ENCODE data around the gene CCR5. TPM values are rescaled to one million over a fixed set of nuclear protein-coding genes. Genes with fewer than 3 reads are reported as not detected.
"Not testable (repeated sequence)": the region's sequence is repeated elsewhere in the genome, so short reads cannot be mapped to it uniquely, and the experiment has no call there.

CCR5 gene
- under 0.01 TPM for total RNA-seq

- DNase-seq (ENCODE audit: low spot score in 2 of 2) (no peak), FAIRE-seq (no peak)
Measured at GRCh38 chr3:46370839-46371518, at the start of gene CCR5. TSS of gene CCR5 (plus strand) at chr3:46370946. CDS start at chr3:46372903, 1,957 bp downstream.

GRCh38 chr3:46321461-46322104 lies 49.2 kb upstream of the CCR5 start:
- FAIRE-seq: no peak
- DNase-seq (ENCODE audit: low spot score in 2 of 2): no peak

- DNase-seq (ENCODE audit: low spot score in 2 of 2): no peak
- no peak for FAIRE-seq
Measured at GRCh38 chr3:46324036-46324435, 46.7 kb upstream of the CCR5 start.

GRCh38 chr3:46325645-46326300 lies 45.0 kb upstream of the CCR5 start:
- FAIRE-seq (no peak), DNase-seq (ENCODE audit: low spot score in 2 of 2) (no peak)

GRCh38 chr3:46330676-46331075 lies 40.1 kb upstream of the CCR5 start:
- FAIRE-seq; DNase-seq (ENCODE audit: low spot score in 2 of 2): not testable (repeated sequence)

- DNase-seq (ENCODE audit: low spot score in 2 of 2): no peak
- FAIRE-seq: no peak
Measured at GRCh38 chr3:46334741-46335478, 35.8 kb upstream of the CCR5 start.

- DNase-seq (ENCODE audit: low spot score in 2 of 2) (no peak), FAIRE-seq (no peak)
Measured at GRCh38 chr3:46335541-46335940, 35.2 kb upstream of the CCR5 start.

- no peak for FAIRE-seq
- DNase-seq (ENCODE audit: low spot score in 2 of 2): no peak
Measured at GRCh38 chr3:46337911-46338310, 32.8 kb upstream of the CCR5 start.

- no peak for DNase-seq (ENCODE audit: low spot score in 2 of 2)
- FAIRE-seq: no peak
Measured at GRCh38 chr3:46338840-46339239, 31.9 kb upstream of the CCR5 start.

GRCh38 chr3:46344476-46344875 lies 26.3 kb upstream of the CCR5 start:
- FAIRE-seq: no peak

GRCh38 chr3:46348823-46349482 lies 21.8 kb upstream of the CCR5 start:
- no peak for DNase-seq (ENCODE audit: low spot score in 2 of 2)
- no peak for FAIRE-seq

More at GRCh38 chr3:46344476-46344875, 26.3 kb upstream of the CCR5 start:
- DNase-seq (ENCODE audit: low spot score in 2 of 2): no peak

- no peak for DNase-seq (ENCODE audit: low spot score in 2 of 2)
- FAIRE-seq: no peak
Measured at GRCh38 chr3:46349484-46350261, 21.1 kb upstream of the CCR5 start.

GRCh38 chr3:46350262-46350565 lies 20.5 kb upstream of the CCR5 start:
- FAIRE-seq: no peak
- no peak for DNase-seq (ENCODE audit: low spot score in 2 of 2)

GRCh38 chr3:46351646-46352045 lies 19.1 kb upstream of the CCR5 start:
- DNase-seq (ENCODE audit: low spot score in 2 of 2): no peak
- no peak for FAIRE-seq

GRCh38 chr3:46353090-46353489 lies 17.7 kb upstream of the CCR5 start:
- FAIRE-seq: no peak
- no peak for DNase-seq (ENCODE audit: low spot score in 2 of 2)

- FAIRE-seq (no peak), DNase-seq (ENCODE audit: low spot score in 2 of 2) (no peak)
Measured at GRCh38 chr3:46353647-46354410, 16.9 kb upstream of the CCR5 start, which contains the start of gene CCR2. TSS of gene CCR2 (plus strand) at chr3:46354111. CDS start at chr3:46357528, 3,417 bp downstream.

GRCh38 chr3:46354478-46354877 lies 16.3 kb upstream of the CCR5 start:
- FAIRE-seq: no peak
- no peak for DNase-seq (ENCODE audit: low spot score in 2 of 2)

GRCh38 chr3:46354984-46355383 lies 15.8 kb upstream of the CCR5 start:
- DNase-seq (ENCODE audit: low spot score in 2 of 2) (no peak), FAIRE-seq (no peak)

GRCh38 chr3:46356276-46356675 lies 14.5 kb upstream of the CCR5 start:
- DNase-seq (ENCODE audit: low spot score in 2 of 2) (no peak), FAIRE-seq (no peak)
